SK-N-SH treated with all-trans-retinoic acid at 6 μM for 48 hours (cell line): Measurements from ENCODE around the gene GALNTL6.

Source experiments
- ATAC-seq: fragments of 200-7000 bp; cut with Tn5 transposase; 3 replicates; pipeline ENCODE4 v1.9.1; 2020; ENCODE audit warnings: mild to moderate bottlenecking, moderate library complexity
- ARNTL ChIP-seq: fragments of 450-650 bp; formaldehyde crosslinking; IDR thresholded peaks from 2 replicates; pipeline ENCODE4 v1.5.0; 2020; ENCODE audit warnings: low read depth, mild to moderate bottlenecking, moderate library complexity, borderline replicate concordance
- BACH2 ChIP-seq: fragments of 250-450 bp; sonication (Bioruptor Pico); IDR thresholded peaks from 2 replicates; pipeline ENCODE4 v1.9.0; 2021; ENCODE audit warnings: mild to moderate bottlenecking, borderline replicate concordance
- CSDC2 ChIP-seq: fragments of 250-450 bp; sonication (Bioruptor Pico); IDR thresholded peaks from 2 replicates; pipeline ENCODE4 v1.5.0; 2020; ENCODE audit warnings: mild to moderate bottlenecking, moderate library complexity
- GLIS3 ChIP-seq: fragments of 250-450 bp; sonication (Bioruptor Pico); IDR thresholded peaks from 2 replicates; pipeline ENCODE4 v1.5.0; 2020; ENCODE audit warnings: mild to moderate bottlenecking, moderate library complexity
- ISL1 ChIP-seq: fragments of 250-450 bp; sonication (Bioruptor Pico); IDR thresholded peaks from 2 replicates; pipeline ENCODE4 v2.1.2; 2022; ENCODE audit warnings: mild to moderate bottlenecking, moderate library complexity
- OSR1 ChIP-seq: fragments of 250-450 bp; sonication (Bioruptor Pico); IDR thresholded peaks from 2 replicates; pipeline ENCODE4 v1.8.0; 2022; ENCODE audit warnings: moderate library complexity, mild to moderate bottlenecking, inconsistent platforms
- PPARA ChIP-seq: fragments of 250-450 bp; sonication (Bioruptor Pico); IDR thresholded peaks from 2 replicates; pipeline ENCODE4 v1.5.0; 2020; ENCODE audit warnings: mild to moderate bottlenecking, borderline replicate concordance
- RARB ChIP-seq: fragments of 250-450 bp; sonication (Bioruptor Pico); IDR thresholded peaks from 2 replicates; pipeline ENCODE4 v1.8.0; 2021; ENCODE audit warnings: mild to moderate bottlenecking, moderate library complexity
- SNAI2 ChIP-seq: fragments of 250-450 bp; sonication (Bioruptor Pico); IDR thresholded peaks from 2 replicates; pipeline ENCODE4 v1.5.0; 2020; ENCODE audit warnings: mild to moderate bottlenecking, moderate library complexity
- TCF4 ChIP-seq: fragments of 250-450 bp; sonication (Bioruptor Pico); IDR thresholded peaks from 2 replicates; pipeline ENCODE4 v1.8.0; 2021; ENCODE audit warnings: mild to moderate bottlenecking, moderate library complexity, borderline replicate concordance
- TOX ChIP-seq: fragments of 250-450 bp; sonication (Bioruptor Pico); IDR thresholded peaks from 2 replicates; pipeline ENCODE4 v1.8.0; 2021; ENCODE audit warnings: mild to moderate bottlenecking, moderate library complexity, borderline replicate concordance
- ZC3H10 ChIP-seq: fragments of 250-450 bp; sonication (Bioruptor Pico); IDR thresholded peaks from 2 replicates; pipeline ENCODE4 v1.5.1; 2021; ENCODE audit warnings: mild to moderate bottlenecking, moderate library complexity
- ZFP3 ChIP-seq: fragments of 250-450 bp; sonication (Bioruptor Pico); IDR thresholded peaks from 2 replicates; pipeline ENCODE4 v1.5.0; 2020; ENCODE audit warnings: mild to moderate bottlenecking, moderate library complexity
- ZFP30 ChIP-seq: fragments of 450-650 bp; formaldehyde crosslinking; IDR thresholded peaks from 2 replicates; pipeline ENCODE4 v1.5.0; 2022; ENCODE audit warnings: mild to moderate bottlenecking, moderate library complexity
- ZNF565 ChIP-seq: fragments of 450-650 bp; formaldehyde crosslinking; conservative IDR thresholded peaks from 2 replicates; pipeline ENCODE4 v1.5.0; 2020; ENCODE audit warnings: low read depth, mild to moderate bottlenecking, moderate library complexity
- ZNF70 ChIP-seq: fragments of 450-650 bp; formaldehyde crosslinking; IDR thresholded peaks from 2 replicates; pipeline ENCODE4 v1.5.0; 2020; ENCODE audit warnings: mild to moderate bottlenecking, moderate library complexity
- ZNF8 ChIP-seq: fragments of 450-650 bp; formaldehyde crosslinking; IDR thresholded peaks from 2 replicates; pipeline ENCODE4 v1.5.0; 2020; ENCODE audit warnings: mild to moderate bottlenecking, moderate library complexity
- TF ChIP-seq, protein P1 (sequence below): fragments of 250-450 bp; sonication (Bioruptor Pico); IDR thresholded peaks from 2 replicates; pipeline ENCODE4 v1.5.1; 2021; ENCODE audit warnings: mild to moderate bottlenecking, moderate library complexity
- TF ChIP-seq, protein P2 (sequence below): fragments of 250-450 bp; sonication (Bioruptor Pico); IDR thresholded peaks from 2 replicates; pipeline ENCODE4 v1.5.0; 2020; ENCODE audit warnings: mild to moderate bottlenecking, moderate library complexity
- TF ChIP-seq, protein P3 (sequence below): fragments of 250-450 bp; sonication (Bioruptor Pico); IDR thresholded peaks from 2 replicates; pipeline ENCODE4 v1.8.0; 2021; ENCODE audit warnings: low read depth, mild to moderate bottlenecking, moderate library complexity, borderline replicate concordance
- TF ChIP-seq, protein P4 (sequence below): fragments of 250-450 bp; sonication (Bioruptor Pico); IDR thresholded peaks from 2 replicates; pipeline ENCODE4 v1.5.1; 2020; ENCODE audit warnings: low read depth, mild to moderate bottlenecking, moderate library complexity
- TF ChIP-seq, protein P5 (sequence below): fragments of 250-450 bp; sonication (Bioruptor Pico); IDR thresholded peaks from 2 replicates; pipeline ENCODE4 v1.8.0; 2020; ENCODE audit warnings: mild to moderate bottlenecking, moderate library complexity, borderline replicate concordance

Gene GALNTL6

DNA sequence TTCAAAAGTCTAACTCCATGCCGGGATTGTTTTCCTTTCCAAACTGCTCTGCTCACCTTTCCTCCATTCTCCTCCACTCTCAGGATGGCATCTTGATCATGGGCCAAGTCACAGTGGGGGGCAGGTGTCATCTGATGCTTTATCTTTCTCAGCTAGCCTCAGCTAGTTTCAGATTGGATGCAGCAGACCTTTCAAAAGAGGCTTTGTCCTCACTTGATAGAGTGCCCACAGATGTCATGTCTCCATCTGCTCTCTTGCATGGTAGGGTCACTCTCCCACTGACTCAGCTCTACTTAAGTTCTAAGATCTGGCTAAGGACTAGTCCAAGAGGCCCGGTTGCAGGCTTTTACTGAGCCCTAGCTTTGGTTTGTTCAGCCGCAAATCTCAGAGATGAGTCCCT lies 1013.7 kb downstream of the GALNTL6 start:
- ATAC-seq = no peak
- TF ChIP-seq, protein P1, sequence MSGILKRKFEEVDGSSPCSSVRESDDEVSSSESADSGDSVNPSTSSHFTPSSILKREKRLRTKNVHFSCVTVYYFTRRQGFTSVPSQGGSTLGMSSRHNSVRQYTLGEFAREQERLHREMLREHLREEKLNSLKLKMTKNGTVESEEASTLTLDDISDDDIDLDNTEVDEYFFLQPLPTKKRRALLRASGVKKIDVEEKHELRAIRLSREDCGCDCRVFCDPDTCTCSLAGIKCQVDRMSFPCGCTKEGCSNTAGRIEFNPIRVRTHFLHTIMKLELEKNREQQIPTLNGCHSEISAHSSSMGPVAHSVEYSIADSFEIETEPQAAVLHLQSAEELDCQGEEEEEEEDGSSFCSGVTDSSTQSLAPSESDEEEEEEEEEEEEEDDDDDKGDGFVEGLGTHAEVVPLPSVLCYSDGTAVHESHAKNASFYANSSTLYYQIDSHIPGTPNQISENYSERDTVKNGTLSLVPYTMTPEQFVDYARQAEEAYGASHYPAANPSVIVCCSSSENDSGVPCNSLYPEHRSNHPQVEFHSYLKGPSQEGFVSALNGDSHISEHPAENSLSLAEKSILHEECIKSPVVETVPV (CRISPR knock-in tag) = no peak
- no peak for TF ChIP-seq ZNF565
- TF ChIP-seq PPARA = no peak
- TF ChIP-seq TOX (CRISPR knock-in tag) = no peak
- TF ChIP-seq, protein P2, sequence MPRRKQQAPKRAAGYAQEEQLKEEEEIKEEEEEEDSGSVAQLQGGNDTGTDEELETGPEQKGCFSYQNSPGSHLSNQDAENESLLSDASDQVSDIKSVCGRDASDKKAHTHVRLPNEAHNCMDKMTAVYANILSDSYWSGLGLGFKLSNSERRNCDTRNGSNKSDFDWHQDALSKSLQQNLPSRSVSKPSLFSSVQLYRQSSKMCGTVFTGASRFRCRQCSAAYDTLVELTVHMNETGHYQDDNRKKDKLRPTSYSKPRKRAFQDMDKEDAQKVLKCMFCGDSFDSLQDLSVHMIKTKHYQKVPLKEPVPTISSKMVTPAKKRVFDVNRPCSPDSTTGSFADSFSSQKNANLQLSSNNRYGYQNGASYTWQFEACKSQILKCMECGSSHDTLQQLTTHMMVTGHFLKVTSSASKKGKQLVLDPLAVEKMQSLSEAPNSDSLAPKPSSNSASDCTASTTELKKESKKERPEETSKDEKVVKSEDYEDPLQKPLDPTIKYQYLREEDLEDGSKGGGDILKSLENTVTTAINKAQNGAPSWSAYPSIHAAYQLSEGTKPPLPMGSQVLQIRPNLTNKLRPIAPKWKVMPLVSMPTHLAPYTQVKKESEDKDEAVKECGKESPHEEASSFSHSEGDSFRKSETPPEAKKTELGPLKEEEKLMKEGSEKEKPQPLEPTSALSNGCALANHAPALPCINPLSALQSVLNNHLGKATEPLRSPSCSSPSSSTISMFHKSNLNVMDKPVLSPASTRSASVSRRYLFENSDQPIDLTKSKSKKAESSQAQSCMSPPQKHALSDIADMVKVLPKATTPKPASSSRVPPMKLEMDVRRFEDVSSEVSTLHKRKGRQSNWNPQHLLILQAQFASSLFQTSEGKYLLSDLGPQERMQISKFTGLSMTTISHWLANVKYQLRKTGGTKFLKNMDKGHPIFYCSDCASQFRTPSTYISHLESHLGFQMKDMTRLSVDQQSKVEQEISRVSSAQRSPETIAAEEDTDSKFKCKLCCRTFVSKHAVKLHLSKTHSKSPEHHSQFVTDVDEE (CRISPR knock-in tag) = no peak
- TF ChIP-seq, protein P3, sequence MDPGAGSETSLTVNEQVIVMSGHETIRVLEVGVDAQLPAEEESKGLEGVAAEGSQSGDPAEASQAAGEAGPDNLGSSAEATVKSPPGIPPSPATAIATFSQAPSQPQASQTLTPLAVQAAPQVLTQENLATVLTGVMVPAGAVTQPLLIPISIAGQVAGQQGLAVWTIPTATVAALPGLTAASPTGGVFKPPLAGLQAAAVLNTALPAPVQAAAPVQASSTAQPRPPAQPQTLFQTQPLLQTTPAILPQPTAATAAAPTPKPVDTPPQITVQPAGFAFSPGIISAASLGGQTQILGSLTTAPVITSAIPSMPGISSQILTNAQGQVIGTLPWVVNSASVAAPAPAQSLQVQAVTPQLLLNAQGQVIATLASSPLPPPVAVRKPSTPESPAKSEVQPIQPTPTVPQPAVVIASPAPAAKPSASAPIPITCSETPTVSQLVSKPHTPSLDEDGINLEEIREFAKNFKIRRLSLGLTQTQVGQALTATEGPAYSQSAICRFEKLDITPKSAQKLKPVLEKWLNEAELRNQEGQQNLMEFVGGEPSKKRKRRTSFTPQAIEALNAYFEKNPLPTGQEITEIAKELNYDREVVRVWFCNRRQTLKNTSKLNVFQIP (CRISPR knock-in tag) = no peak
- TF ChIP-seq TCF4 (CRISPR knock-in tag) = no peak
- TF ChIP-seq, protein P4, sequence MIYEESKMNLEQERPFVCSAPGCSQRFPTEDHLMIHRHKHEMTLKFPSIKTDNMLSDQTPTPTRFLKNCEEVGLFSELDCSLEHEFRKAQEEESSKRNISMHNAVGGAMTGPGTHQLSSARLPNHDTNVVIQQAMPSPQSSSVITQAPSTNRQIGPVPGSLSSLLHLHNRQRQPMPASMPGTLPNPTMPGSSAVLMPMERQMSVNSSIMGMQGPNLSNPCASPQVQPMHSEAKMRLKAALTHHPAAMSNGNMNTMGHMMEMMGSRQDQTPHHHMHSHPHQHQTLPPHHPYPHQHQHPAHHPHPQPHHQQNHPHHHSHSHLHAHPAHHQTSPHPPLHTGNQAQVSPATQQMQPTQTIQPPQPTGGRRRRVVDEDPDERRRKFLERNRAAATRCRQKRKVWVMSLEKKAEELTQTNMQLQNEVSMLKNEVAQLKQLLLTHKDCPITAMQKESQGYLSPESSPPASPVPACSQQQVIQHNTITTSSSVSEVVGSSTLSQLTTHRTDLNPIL (CRISPR knock-in tag) = no peak
- TF ChIP-seq ZFP30 = no peak
- no peak for TF ChIP-seq ZNF8 (CRISPR knock-in tag)
- TF ChIP-seq ZC3H10 = no peak
- no peak for TF ChIP-seq GLIS3
- no peak for TF ChIP-seq BACH2 (CRISPR knock-in tag)
- no peak for TF ChIP-seq OSR1 (CRISPR knock-in tag)
- TF ChIP-seq, protein P5, sequence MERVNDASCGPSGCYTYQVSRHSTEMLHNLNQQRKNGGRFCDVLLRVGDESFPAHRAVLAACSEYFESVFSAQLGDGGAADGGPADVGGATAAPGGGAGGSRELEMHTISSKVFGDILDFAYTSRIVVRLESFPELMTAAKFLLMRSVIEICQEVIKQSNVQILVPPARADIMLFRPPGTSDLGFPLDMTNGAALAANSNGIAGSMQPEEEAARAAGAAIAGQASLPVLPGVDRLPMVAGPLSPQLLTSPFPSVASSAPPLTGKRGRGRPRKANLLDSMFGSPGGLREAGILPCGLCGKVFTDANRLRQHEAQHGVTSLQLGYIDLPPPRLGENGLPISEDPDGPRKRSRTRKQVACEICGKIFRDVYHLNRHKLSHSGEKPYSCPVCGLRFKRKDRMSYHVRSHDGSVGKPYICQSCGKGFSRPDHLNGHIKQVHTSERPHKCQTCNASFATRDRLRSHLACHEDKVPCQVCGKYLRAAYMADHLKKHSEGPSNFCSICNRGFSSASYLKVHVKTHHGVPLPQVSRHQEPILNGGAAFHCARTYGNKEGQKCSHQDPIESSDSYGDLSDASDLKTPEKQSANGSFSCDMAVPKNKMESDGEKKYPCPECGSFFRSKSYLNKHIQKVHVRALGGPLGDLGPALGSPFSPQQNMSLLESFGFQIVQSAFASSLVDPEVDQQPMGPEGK (CRISPR knock-in tag) = no peak
- TF ChIP-seq ZFP3 = no peak
- TF ChIP-seq ZNF70 (CRISPR knock-in tag) = no peak
- no peak for TF ChIP-seq SNAI2 (CRISPR knock-in tag)

DNA sequence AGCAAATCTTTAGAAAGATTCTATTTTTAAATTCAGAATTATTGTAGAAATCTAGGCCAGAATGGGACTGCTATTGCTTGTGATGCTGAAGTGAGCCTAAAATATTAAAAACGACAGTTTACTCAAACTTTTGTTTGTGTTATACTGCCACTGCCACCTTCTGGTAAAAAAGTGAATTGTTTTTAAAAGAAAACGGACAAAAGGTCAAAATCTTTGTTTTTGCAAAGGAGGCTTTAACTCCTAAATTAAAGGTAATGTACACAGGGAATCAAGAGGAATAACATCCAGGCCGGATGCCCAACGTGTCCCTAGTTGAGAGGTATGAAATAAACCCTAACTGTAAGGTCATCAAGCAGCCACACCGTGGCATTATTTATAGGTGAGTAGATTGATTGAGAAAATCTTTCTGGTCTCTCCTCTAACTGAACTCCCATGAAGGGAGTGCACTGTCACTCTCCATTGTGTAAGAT lies 1017.1 kb downstream of the GALNTL6 start:
- TF ChIP-seq ZC3H10 (no peak), ZFP3 (no peak), CSDC2 (no peak), ZFP30 (no peak), BACH2 (CRISPR knock-in tag) (no peak), ISL1 (CRISPR knock-in tag) (no peak), RARB (CRISPR knock-in tag) (no peak), TOX (CRISPR knock-in tag) (no peak), ZNF8 (CRISPR knock-in tag) (no peak), PPARA (no peak), ARNTL (CRISPR knock-in tag) (no peak), ZNF70 (CRISPR knock-in tag) (no peak)
- TF ChIP-seq, protein P1 (CRISPR knock-in tag) = no peak
- TF ChIP-seq, protein P4 (CRISPR knock-in tag) = no peak
- TF ChIP-seq, protein P3 (CRISPR knock-in tag) = no peak
- TF ChIP-seq, protein P2 (CRISPR knock-in tag) = no peak
- ATAC-seq = no peak
